Stimulated activated memory B cell treated with anti-CD40 and anti-IgM and Interleukin-4, amounts not matched to agents 10 μg/mL and 1 μg/mL and 100 μg/mL, for 72 hours (primary cell): ENCODE measurements around the gene SYCP2L.
A peak's percentile ranks its signal among the peaks of the same experiment; 100 is the strongest.
"Not testable (repeated sequence)": the region's sequence is repeated elsewhere in the genome, so short reads cannot be mapped to it uniquely, and the experiment has no call there.

Experiments used
- ATAC-seq: fragments of 150-1000 bp; cut with Tn5 transposase; 2 replicates; pipeline ENCODE4 v1.10.0; 2021
- H3K27ac Mint-ChIP-seq: one replicate; pipeline ENCODE4 v1.8.0; 2022; ENCODE audit warnings: mild to moderate bottlenecking, mixed read lengths
- H3K27me3 Mint-ChIP-seq: one replicate; pipeline ENCODE4 v1.8.0; 2022; ENCODE audit warnings: mixed read lengths
- H3K36me3 Mint-ChIP-seq: one replicate; pipeline ENCODE4 v1.8.0; 2022; ENCODE audit warnings: mixed read lengths
- H3K4me1 Mint-ChIP-seq: one replicate; pipeline ENCODE4 v1.8.0; 2022; ENCODE audit warnings: mixed read lengths
- H3K4me3 Mint-ChIP-seq: one replicate; pipeline ENCODE4 v1.8.0; 2022; ENCODE audit warnings: mild to moderate bottlenecking, moderate library complexity, mixed read lengths
- H3K9me3 Mint-ChIP-seq: one replicate; pipeline ENCODE4 v1.8.0; 2022; ENCODE audit warnings: mixed read lengths

SYCP2L gene

DNA sequence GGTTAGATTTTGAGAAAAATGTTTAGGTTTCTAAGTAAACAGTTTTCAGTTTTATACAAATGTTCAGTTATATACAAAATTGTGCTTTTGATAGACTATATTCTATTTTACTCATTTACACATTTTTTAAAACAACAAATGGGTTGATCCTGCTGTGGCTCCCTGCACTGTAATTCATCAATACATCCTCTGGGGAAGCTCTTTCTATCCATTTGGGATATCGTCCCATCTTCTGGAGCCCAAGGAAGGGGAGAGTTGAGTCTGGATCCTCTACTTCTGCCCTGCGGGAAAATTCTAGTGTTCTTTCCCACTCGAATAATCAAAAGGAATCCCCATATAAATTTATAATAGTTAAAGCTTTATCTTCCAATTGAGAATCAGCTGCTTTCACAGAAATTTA lies 75.0 kb downstream of the SYCP2L start:
- H3K4me3 Mint-ChIP-seq = no peak overlapping the region
- no peaks in the 10 kb centered on the region for H3K36me3 Mint-ChIP-seq
- H3K27ac Mint-ChIP-seq = no peak overlapping the region
- H3K27me3 Mint-ChIP-seq = peaks cover 16% of the 10 kb centered on the region
- H3K9me3 Mint-ChIP-seq = no peaks in the 10 kb centered on the region
- no peaks in the 10 kb centered on the region for H3K4me1 Mint-ChIP-seq
- ATAC-seq = no peak

- ATAC-seq = no peak
- no peak overlapping the region for H3K27ac Mint-ChIP-seq
- H3K9me3 Mint-ChIP-seq = peaks cover 3% of the 10 kb centered on the region
- peaks cover 16% of the 10 kb centered on the region for H3K27me3 Mint-ChIP-seq
- no peak overlapping the region for H3K4me3 Mint-ChIP-seq
- no peaks in the 10 kb centered on the region for H3K4me1 Mint-ChIP-seq
- H3K36me3 Mint-ChIP-seq = no peaks in the 10 kb centered on the region
Measured at GRCh38 chr6:10962673-10963072, 75.8 kb downstream of the SYCP2L start.

- Mint-ChIP-seq H3K36me3 (no peaks in the 10 kb centered on the region), H3K4me1 (no peaks in the 10 kb centered on the region), H3K4me3 (no peak overlapping the region), H3K27ac (no peak overlapping the region), H3K27me3 (peaks cover 16% of the 10 kb centered on the region), H3K9me3 (peaks cover 7% of the 10 kb centered on the region)
- ATAC-seq = no peak
Measured at GRCh38 chr6:10963113-10963512, 76.3 kb downstream of the SYCP2L start.

GRCh38 chr6:10964684-10965083 lies 77.8 kb downstream of the SYCP2L start:
- Mint-ChIP-seq H3K27ac (no peak overlapping the region), H3K4me1 (no peaks in the 10 kb centered on the region), H3K27me3 (peaks cover 18% of the 10 kb centered on the region), H3K9me3 (peaks cover 8% of the 10 kb centered on the region), H3K4me3 (no peak overlapping the region), H3K36me3 (no peaks in the 10 kb centered on the region)
- ATAC-seq = peak; percentile 54

GRCh38 chr6:10968776-10969175 lies 81.9 kb downstream of the SYCP2L start:
- no peak for ATAC-seq
- Mint-ChIP-seq H3K9me3 (peaks cover 8% of the 10 kb centered on the region), H3K4me1 (no peaks in the 10 kb centered on the region), H3K27ac (no peak overlapping the region), H3K4me3 (no peak overlapping the region), H3K27me3 (peaks cover 14% of the 10 kb centered on the region), H3K36me3 (no peaks in the 10 kb centered on the region)

GRCh38 chr6:10970731-10971130 lies 83.9 kb downstream of the SYCP2L start:
- peaks cover 8% of the 10 kb centered on the region for H3K9me3 Mint-ChIP-seq
- H3K4me3 Mint-ChIP-seq = no peak overlapping the region
- H3K27me3 Mint-ChIP-seq = peaks cover 14% of the 10 kb centered on the region
- H3K27ac Mint-ChIP-seq = no peak overlapping the region
- ATAC-seq = no peak
- no peaks in the 10 kb centered on the region for H3K36me3 Mint-ChIP-seq
- no peaks in the 10 kb centered on the region for H3K4me1 Mint-ChIP-seq

DNA sequence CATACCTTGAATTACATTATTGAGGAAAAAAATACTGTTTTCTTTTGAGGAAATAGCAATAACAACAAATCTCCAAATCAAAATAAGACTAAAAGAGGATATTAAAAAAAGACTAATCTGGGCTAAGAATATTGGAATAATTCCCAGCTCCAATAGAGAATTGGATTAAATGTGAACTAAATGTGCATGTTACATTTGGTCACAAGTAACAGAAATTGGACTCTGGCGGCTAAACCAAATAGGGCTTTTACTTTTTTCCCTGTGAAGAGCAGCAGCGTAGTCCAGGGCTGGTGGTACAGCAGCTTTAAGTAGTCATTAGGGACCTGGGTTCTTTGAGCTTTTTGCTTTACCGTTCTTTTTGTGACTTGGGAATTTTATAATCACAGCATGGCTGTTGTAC lies 85.3 kb downstream of the SYCP2L start:
- no peak for ATAC-seq
- H3K36me3 Mint-ChIP-seq = no peaks in the 10 kb centered on the region

DNA sequence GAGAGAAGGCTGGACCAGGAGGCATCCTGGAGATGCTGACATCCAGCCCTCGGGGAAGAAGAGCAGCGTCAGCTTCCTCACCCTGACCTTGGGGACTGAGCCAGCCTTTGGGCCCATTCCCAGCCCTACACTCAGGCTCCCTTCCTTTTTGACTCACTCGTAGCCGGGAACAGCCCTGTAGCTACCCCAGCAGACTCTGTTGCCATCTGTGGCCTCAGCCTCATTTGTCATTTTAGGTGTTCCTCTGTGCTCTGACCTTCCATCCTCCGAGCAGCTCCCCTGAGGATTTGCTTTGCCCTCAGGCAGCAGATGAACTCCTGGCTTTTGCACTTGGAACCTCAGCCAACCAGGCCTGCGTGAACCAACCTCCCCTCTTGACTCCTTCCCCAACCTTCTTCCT lies 89.7 kb downstream of the SYCP2L start:
- Mint-ChIP-seq H3K4me3 (no peak overlapping the region), H3K36me3 (no peaks in the 10 kb centered on the region), H3K27me3 (peaks cover 10% of the 10 kb centered on the region), H3K4me1 (no peaks in the 10 kb centered on the region), H3K9me3 (peaks cover 2% of the 10 kb centered on the region), H3K27ac (no peak overlapping the region)
- ATAC-seq = no peak

More for the DNA sequence above, 85.3 kb downstream of the SYCP2L start:
- H3K9me3 Mint-ChIP-seq = peaks cover 7% of the 10 kb centered on the region
- no peaks in the 10 kb centered on the region for H3K4me1 Mint-ChIP-seq
- peaks cover 14% of the 10 kb centered on the region for H3K27me3 Mint-ChIP-seq
- no peak overlapping the region for H3K27ac Mint-ChIP-seq
- H3K4me3 Mint-ChIP-seq = no peak overlapping the region

- H3K4me1 Mint-ChIP-seq = no peaks in the 10 kb centered on the region
- H3K4me3 Mint-ChIP-seq = no peak overlapping the region
- H3K36me3 Mint-ChIP-seq = no peaks in the 10 kb centered on the region
- H3K9me3 Mint-ChIP-seq = peaks cover 2% of the 10 kb centered on the region
- no peak for ATAC-seq
- no peak overlapping the region for H3K27ac Mint-ChIP-seq
- H3K27me3 Mint-ChIP-seq = peaks cover 10% of the 10 kb centered on the region
Measured at GRCh38 chr6:10977231-10977968, 90.5 kb downstream of the SYCP2L start.

DNA sequence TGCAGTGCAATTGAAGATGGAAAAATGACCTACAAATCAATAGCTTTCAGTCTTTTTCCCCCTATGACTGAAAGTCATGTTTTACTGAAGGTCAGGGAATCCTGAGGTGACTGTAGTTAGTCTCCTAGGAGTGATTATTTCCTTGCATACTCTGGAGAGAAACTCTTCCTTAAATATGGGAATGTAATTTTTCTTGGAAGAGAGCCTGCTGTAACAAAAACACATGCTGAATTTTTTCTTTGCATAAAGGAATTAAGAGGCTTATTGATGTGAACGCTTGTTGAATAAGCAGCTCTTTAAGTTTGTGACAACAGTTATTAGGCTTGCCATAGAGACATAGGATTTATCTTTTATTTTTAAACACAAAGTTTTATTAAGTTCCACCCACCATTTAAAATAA lies 92.8 kb downstream of the SYCP2L start:
- H3K4me3 Mint-ChIP-seq = no peak overlapping the region
- no peaks in the 10 kb centered on the region for H3K4me1 Mint-ChIP-seq
- no peaks in the 10 kb centered on the region for H3K36me3 Mint-ChIP-seq
- no peak for ATAC-seq
- H3K27me3 Mint-ChIP-seq = peaks cover 10% of the 10 kb centered on the region
- H3K27ac Mint-ChIP-seq = no peak overlapping the region
- peaks cover 2% of the 10 kb centered on the region for H3K9me3 Mint-ChIP-seq

DNA sequence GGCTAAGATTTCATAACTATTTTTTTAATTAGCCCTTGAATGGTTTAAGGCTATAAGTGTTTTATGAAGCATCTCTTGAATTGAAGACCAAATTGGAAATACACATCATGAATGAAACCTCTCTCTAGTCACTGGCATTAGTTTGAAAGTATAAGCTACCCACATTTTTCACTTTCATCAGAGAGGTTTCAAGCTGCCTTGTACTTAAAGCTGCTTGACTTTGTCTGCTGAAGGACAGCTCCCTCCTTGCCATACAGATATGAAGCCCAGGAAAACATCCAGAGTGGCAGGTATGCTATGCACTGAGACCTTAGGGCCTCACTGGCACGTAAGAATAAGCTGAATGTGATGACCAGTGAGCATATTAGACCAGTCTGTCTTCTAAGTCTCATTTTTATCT lies 94.6 kb downstream of the SYCP2L start:
- peaks cover 2% of the 10 kb centered on the region for H3K9me3 Mint-ChIP-seq
- H3K4me1 Mint-ChIP-seq = no peaks in the 10 kb centered on the region
- no peak overlapping the region for H3K27ac Mint-ChIP-seq
- H3K4me3 Mint-ChIP-seq = no peak overlapping the region
- no peak for ATAC-seq
- H3K27me3 Mint-ChIP-seq = peaks cover 10% of the 10 kb centered on the region
- H3K36me3 Mint-ChIP-seq = no peaks in the 10 kb centered on the region

DNA sequence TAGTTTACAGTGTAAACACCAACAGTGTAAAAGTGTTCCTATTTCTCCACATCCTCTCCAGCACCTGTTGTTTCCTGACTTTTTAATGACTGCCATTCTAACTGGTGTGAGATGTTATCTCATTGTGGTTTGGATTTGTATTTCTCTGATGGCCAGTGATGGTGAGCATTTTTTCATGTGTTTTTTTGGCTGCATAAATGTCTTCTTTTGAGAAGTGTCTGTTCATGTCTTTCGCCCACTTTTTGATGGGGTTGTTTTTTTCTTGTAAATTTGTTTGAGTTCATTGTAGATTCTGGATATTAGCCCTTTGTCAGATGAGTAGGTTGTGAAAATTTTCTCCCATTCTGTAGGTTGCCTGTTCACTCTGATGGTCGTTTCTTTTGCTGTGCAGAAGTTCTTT lies 98.1 kb downstream of the SYCP2L start:
- peaks cover 25% of the 10 kb centered on the region for H3K27me3 Mint-ChIP-seq
- not testable (repeated sequence) for H3K36me3 Mint-ChIP-seq, H3K27ac Mint-ChIP-seq, H3K9me3 Mint-ChIP-seq, H3K4me3 Mint-ChIP-seq, H3K4me1 Mint-ChIP-seq, ATAC-seq

DNA sequence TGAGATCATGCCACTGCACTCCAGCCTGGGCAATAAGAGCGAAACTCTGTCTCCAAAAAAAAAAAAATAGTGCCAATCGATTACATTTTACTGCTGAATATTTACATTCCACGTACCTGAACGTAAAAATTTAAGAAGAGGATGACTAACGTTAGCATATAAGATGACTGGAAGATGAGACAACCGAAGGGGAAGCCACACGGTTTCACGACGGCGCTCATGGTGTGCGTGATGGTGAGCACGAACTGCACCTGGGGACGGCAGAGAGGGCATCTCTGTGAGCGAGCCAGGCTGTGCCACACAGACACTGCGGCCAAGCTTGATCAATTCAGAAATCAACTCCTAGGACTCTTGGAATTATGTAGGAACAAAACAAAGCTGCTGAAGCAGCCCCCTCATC lies 102.7 kb downstream of the SYCP2L start:
- Mint-ChIP-seq H3K4me1 (no peaks in the 10 kb centered on the region), H3K4me3 (no peak overlapping the region)
- no peak for ATAC-seq

DNA sequence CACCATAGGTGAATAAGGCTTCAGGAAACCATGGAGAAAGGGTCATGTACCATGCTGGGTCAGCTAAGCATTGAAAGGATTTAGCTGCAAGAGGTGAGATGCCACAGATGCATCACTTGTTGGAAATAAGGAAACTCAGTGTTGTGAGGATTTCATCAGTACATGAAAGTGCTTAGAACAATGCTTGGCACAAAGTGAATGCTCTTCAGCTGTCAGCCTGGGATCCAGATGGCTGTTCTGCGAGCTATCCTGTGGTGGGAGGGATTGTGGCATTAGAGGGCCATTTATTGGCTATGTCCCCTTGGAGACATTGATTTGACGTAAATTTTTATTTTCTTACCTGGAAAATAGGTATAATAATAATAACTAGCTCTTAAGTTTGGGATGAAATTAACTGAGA lies 104.3 kb downstream of the SYCP2L start:
- Mint-ChIP-seq H3K4me1 (no peaks in the 10 kb centered on the region), H3K9me3 (no peaks in the 10 kb centered on the region), H3K27ac (no peak overlapping the region), H3K4me3 (no peak overlapping the region), H3K27me3 (peaks cover 18% of the 10 kb centered on the region), H3K36me3 (no peaks in the 10 kb centered on the region)
- no peak for ATAC-seq

More for the DNA sequence above, 102.7 kb downstream of the SYCP2L start:
- Mint-ChIP-seq H3K36me3 (no peaks in the 10 kb centered on the region), H3K27ac (no peak overlapping the region), H3K27me3 (peaks cover 18% of the 10 kb centered on the region), H3K9me3 (no peaks in the 10 kb centered on the region)

- Mint-ChIP-seq H3K27me3 (peaks cover 2% of the 10 kb centered on the region), H3K27ac (no peak overlapping the region), H3K4me1 (no peaks in the 10 kb centered on the region), H3K4me3 (no peak overlapping the region), H3K9me3 (no peaks in the 10 kb centered on the region), H3K36me3 (no peaks in the 10 kb centered on the region)
- ATAC-seq = no peak
Measured at GRCh38 chr6:10993896-10994295, 107.0 kb downstream of the SYCP2L start.

DNA sequence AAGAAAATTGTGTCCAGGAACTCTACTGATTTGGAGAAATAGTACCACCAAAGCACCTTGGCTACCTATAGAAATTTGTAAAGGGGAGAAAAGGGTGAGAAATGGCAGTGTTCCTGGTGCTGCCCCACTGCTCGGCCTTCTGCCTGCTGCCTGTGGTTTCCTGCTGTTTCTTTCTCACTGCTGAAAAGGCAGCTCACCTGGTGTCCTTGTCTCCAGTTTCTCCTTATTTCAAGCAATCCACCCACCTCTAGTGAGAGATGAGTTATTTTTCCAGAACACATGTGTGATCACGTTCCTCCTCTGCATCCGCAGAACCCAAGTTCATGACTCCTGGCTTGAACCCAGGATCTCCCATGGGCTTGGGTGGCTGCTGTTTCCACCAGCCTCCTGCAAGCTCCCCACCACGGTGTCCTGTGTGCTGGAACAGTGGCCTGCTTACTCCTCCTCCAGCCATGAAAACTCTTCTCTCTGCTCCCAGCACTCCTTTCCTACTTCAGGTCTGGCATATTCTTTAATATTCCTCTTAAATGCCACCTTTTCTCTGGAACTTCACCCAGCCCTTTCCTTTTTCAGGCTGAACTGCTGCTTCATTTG lies 108.4 kb downstream of the SYCP2L start:
- no peak for ATAC-seq
- Mint-ChIP-seq H3K27ac (no peak overlapping the region), H3K4me1 (no peaks in the 10 kb centered on the region), H3K27me3 (peaks cover 8% of the 10 kb centered on the region), H3K36me3 (no peaks in the 10 kb centered on the region), H3K4me3 (no peak overlapping the region), H3K9me3 (no peaks in the 10 kb centered on the region)
